ENCODE results near the gene PKN3. TPM values are rescaled to one million over a fixed set of nuclear protein-coding genes. Genes with fewer than 3 reads are reported as not detected.

The PKN3 gene
- total and polyA plus RNA-seq, 8 donors: 2.5 to 11.0 (median 3.9) TPM

DNA sequence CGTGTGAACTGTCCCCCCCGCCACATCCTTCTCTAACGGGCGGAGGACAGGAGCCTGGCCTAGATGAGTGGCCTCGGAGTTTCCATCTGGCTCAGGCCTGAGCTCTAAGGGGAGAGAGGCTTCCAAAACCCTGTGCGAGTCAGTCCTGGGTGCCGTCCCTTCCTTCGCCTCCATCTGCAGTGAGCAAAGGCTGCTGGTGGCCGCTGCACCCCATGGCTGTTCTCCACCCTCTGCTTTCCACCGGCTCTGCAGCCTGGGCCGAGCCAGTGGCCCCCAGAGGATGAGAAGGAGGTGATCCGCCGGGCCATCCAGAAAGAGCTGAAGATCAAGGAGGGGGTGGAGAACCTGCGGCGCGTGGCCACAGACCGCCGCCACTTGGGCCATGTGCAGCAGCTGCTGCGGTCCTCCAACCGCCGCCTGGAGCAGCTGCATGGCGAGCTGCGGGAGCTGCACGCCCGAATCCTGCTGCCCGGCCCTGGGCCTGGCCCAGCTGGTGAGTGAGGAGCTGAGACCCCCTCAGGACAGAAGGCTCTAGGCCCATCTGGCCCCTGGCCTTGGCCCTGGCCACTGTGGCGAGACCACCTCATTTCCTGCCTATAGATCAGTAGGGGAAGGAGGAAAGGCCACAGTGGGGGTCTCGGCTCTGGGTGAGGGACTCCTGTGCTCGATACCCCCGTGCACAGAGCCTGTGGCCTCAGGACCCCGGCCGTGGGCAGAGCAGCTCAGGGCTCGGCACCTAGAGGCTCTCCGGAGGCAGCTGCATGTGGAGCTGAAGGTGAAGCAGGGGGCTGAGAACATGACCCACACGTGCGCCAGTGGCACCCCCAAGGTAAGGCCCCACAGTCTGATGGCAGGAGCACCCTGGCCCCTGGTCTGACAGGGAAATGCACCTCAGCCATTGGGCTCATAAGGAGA lies 3.0 kb downstream of the PKN3 start:
- intact Hi-C loops (cut with DNase I): no loop called here
- no peak overlapping the region for H3K27ac ChIP-seq
- H3K9me3 ChIP-seq: no peaks in the 10 kb centered on the region
- H3K36me3 ChIP-seq: no peaks in the 10 kb centered on the region
- peaks cover 0 to 6% (median 0%) of the 10 kb centered on the region in 3 donors for H3K4me1 ChIP-seq
- H3K4me3 ChIP-seq: no peak overlapping the region
- FAIRE-seq: no peak
- TF ChIP-seq, protein P1, sequence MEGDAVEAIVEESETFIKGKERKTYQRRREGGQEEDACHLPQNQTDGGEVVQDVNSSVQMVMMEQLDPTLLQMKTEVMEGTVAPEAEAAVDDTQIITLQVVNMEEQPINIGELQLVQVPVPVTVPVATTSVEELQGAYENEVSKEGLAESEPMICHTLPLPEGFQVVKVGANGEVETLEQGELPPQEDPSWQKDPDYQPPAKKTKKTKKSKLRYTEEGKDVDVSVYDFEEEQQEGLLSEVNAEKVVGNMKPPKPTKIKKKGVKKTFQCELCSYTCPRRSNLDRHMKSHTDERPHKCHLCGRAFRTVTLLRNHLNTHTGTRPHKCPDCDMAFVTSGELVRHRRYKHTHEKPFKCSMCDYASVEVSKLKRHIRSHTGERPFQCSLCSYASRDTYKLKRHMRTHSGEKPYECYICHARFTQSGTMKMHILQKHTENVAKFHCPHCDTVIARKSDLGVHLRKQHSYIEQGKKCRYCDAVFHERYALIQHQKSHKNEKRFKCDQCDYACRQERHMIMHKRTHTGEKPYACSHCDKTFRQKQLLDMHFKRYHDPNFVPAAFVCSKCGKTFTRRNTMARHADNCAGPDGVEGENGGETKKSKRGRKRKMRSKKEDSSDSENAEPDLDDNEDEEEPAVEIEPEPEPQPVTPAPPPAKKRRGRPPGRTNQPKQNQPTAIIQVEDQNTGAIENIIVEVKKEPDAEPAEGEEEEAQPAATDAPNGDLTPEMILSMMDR (IDR thresholded peaks at IDR 0.05): no peak
- ATAC-seq: no peak
- 90 to 94% methylated on average over 31 to 36 of the region's 36 CpGs for WGBS, 2 donors
- no peaks in the 10 kb centered on the region for H3K27me3 ChIP-seq
- DNase-seq: peak in 2 of 6 donors; percentile 51 to 57

GRCh38 chr9:128706045-128706444 lies 3.7 kb downstream of the PKN3 start:
- TF ChIP-seq, protein P1 (IDR thresholded peaks at IDR 0.05): no peak
- H3K9me3 ChIP-seq: no peaks in the 10 kb centered on the region
- H3K4me1 ChIP-seq: peaks cover 0 to 6% (median 0%) of the 10 kb centered on the region in 3 donors
- 91 to 93% methylated on average over 1 of the region's 1 CpG for WGBS, 2 donors
- DNase-seq (peak in 1 of 6 donors; percentile 25), FAIRE-seq (no peak), ATAC-seq (no peak)
- H3K27ac ChIP-seq: no peak overlapping the region
- H3K4me3 ChIP-seq: no peak overlapping the region
- H3K27me3 ChIP-seq: no peaks in the 10 kb centered on the region
- intact Hi-C loops (cut with DNase I): no loop called here
- H3K36me3 ChIP-seq: no peaks in the 10 kb centered on the region

DNA sequence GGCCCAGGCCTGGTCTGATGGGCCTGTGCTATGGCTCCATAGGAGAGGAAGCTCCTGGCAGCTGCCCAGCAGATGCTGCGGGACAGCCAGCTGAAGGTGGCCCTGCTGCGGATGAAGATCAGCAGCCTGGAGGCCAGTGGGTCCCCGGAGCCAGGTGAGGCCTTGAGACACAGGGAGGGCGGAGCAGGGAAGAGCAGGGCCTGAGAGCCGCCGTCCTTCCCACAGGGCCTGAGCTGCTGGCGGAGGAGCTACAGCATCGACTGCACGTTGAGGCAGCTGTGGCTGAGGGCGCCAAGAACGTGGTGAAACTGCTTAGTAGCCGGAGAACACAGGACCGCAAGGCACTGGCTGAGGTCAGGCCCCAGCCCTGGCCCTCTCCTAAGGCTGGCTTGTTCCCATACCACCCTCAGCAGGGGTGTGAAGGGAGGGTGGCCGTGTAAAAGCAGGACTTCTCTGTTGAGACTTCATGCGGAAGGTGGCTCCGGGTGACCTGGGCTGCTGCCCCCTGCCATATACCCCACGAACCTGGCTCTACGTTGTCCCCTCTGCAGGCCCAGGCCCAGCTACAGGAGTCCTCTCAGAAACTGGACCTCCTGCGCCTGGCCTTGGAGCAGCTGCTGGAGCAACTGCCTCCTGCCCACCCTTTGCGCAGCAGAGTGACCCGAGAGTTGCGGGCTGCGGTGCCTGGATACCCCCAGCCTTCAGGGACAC lies 4.5 kb downstream of the PKN3 start:
- DNase-seq (peak in 3 of 6 donors; percentile 39 to 54 (median 51)), ATAC-seq (no peak), FAIRE-seq (no peak)
- no peak overlapping the region for H3K4me3 ChIP-seq
- H3K4me1 ChIP-seq: no peaks in the 10 kb centered on the region
- H3K27me3 ChIP-seq: no peaks in the 10 kb centered on the region
- H3K27ac ChIP-seq: no peak overlapping the region
- no peaks in the 10 kb centered on the region for H3K9me3 ChIP-seq
- no peaks in the 10 kb centered on the region for H3K36me3 ChIP-seq
- intact Hi-C loops (cut with DNase I): no loop called here
- TF ChIP-seq, protein P1 (IDR thresholded peaks at IDR 0.05): no peak
- 84% methylated on average over 23 of the region's 23 CpGs for WGBS, 2 donors

- no peaks in the 10 kb centered on the region for H3K4me1 ChIP-seq
- WGBS, 2 donors: 94 to 95% methylated on average over 8 of the region's 8 CpGs
- intact Hi-C loops (cut with DNase I): no loop called here
- no peak for ATAC-seq
- FAIRE-seq: no peak
- H3K27me3 ChIP-seq: no peaks in the 10 kb centered on the region
- no peaks in the 10 kb centered on the region for H3K9me3 ChIP-seq
- H3K36me3 ChIP-seq: no peaks in the 10 kb centered on the region
- DNase-seq: peak in 1 of 6 donors; percentile 13
- TF ChIP-seq, protein P1 (IDR thresholded peaks at IDR 0.05): no peak
- H3K27ac ChIP-seq: no peak overlapping the region
- no peak overlapping the region for H3K4me3 ChIP-seq
These were observed 5.1 kb downstream of the PKN3 start for GRCh38 chr9:128707446-128707845.

Data from pancreas (tissue), 10 donors.